ENCODE measurements around the gene ZNF710.
"Not testable (repeated sequence)": the region's sequence is repeated elsewhere in the genome, so short reads cannot be mapped to it uniquely, and the experiment has no call there.

ZNF710 gene

GRCh38 chr15:90104551-90104950, 103.4 kb downstream of the ZNF710 start:
- DNase-seq (ENCODE audit: low spot score) = no peak

- DNase-seq (ENCODE audit: low spot score) = no peak
Observed at GRCh38 chr15:90105521-90105920, 104.4 kb downstream of the ZNF710 start.

GRCh38 chr15:90106522-90107117, 105.5 kb downstream of the ZNF710 start:
- no peak for DNase-seq (ENCODE audit: low spot score)

- DNase-seq (ENCODE audit: low spot score) = not testable (repeated sequence)
Observed at GRCh38 chr15:90108038-90108437, 106.9 kb downstream of the ZNF710 start.

GRCh38 chr15:90109163-90109751, 108.1 kb downstream of the ZNF710 start:
- peak; percentile 41 for DNase-seq (ENCODE audit: low spot score)

GRCh38 chr15:90113166-90113565, 112.0 kb downstream of the ZNF710 start:
- no peak for DNase-seq (ENCODE audit: low spot score)

- no peak for DNase-seq (ENCODE audit: low spot score)
Observed at GRCh38 chr15:90114451-90114901, 113.4 kb downstream of the ZNF710 start.

GRCh38 chr15:90115783-90116182, 114.7 kb downstream of the ZNF710 start:
- no peak for DNase-seq (ENCODE audit: low spot score)

- no peak for DNase-seq (ENCODE audit: low spot score)
Observed at GRCh38 chr15:90119367-90119766, 118.2 kb downstream of the ZNF710 start.

GRCh38 chr15:90121086-90121485, 120.0 kb downstream of the ZNF710 start:
- DNase-seq (ENCODE audit: low spot score) = no peak

GRCh38 chr15:90124507-90124906, 123.4 kb downstream of the ZNF710 start:
- DNase-seq (ENCODE audit: low spot score) = no peak

- DNase-seq (ENCODE audit: low spot score) = no peak
Observed at GRCh38 chr15:90126022-90126421, 124.9 kb downstream of the ZNF710 start.

- DNase-seq (ENCODE audit: low spot score) = no peak
Observed at GRCh38 chr15:90126596-90127435, 125.7 kb downstream of the ZNF710 start.

GRCh38 chr15:90130291-90130690, 129.2 kb downstream of the ZNF710 start:
- no peak for DNase-seq (ENCODE audit: low spot score)

Data from hematopoietic multipotent progenitor cell treated with erythropoietin and hydrocortisone succinate and interleukin-3 and kit ligand, for 15 days (in vitro differentiated cells).